Measurements from ENCODE around the gene NQO1.
"Not testable (repeated sequence)": the region's sequence is repeated elsewhere in the genome, so short reads cannot be mapped to it uniquely, and the experiment has no call there.

Gene NQO1

GRCh38 chr16:69726313-69727060 is at the start of gene NQO1:
Gene NQO1 (minus strand): TSS chr16:69726560. CDS start chr16:69726439, 121 bp downstream.
- DNase-seq, result peak; percentile 54 to 95 (median 85)

GRCh38 chr16:69775563-69775962 is 49.2 kb upstream of the NQO1 start:
- no peak for DNase-seq

GRCh38 chr16:69773260-69773947 is 47.0 kb upstream of the NQO1 start:
- DNase-seq, result no peak

GRCh38 chr16:69771651-69771967 is 45.2 kb upstream of the NQO1 start:
- DNase-seq, result no peak

GRCh38 chr16:69769404-69769803 is 43.0 kb upstream of the NQO1 start:
- no peak for DNase-seq

- no peak for DNase-seq
Measured at GRCh38 chr16:69768666-69769065, 42.3 kb upstream of the NQO1 start.

- DNase-seq, result no peak
Measured at GRCh38 chr16:69767459-69768229, 41.3 kb upstream of the NQO1 start.

GRCh38 chr16:69763599-69763942 is 37.2 kb upstream of the NQO1 start:
- no peak for DNase-seq

- no peak for DNase-seq
Measured at GRCh38 chr16:69762814-69763598, 36.6 kb upstream of the NQO1 start.

GRCh38 chr16:69761983-69762813 is 35.8 kb upstream of the NQO1 start, which contains the start of gene WWP2:
Gene WWP2 (plus strand): TSS chr16:69762332. CDS start chr16:69787011, 24,679 bp downstream.
- DNase-seq, result peak in 55 of 58 donors; percentile 28 to 89 (median 69)

- not testable (repeated sequence) for DNase-seq
Measured at GRCh38 chr16:69757375-69757774, 31.0 kb upstream of the NQO1 start.

- DNase-seq, result no peak
Measured at GRCh38 chr16:69756705-69757104, 30.3 kb upstream of the NQO1 start.

GRCh38 chr16:69754469-69755310 is 28.3 kb upstream of the NQO1 start, which contains the start of gene NOB1:
Gene NOB1 (minus strand): TSS chr16:69754926. CDS start chr16:69754910, 16 bp downstream.
- DNase-seq, result peak; percentile 59 to 98 (median 94)

- no peak for DNase-seq
Measured at GRCh38 chr16:69754143-69754468, 27.7 kb upstream of the NQO1 start.

GRCh38 chr16:69748694-69749345 is 22.5 kb upstream of the NQO1 start:
- no peak for DNase-seq

- DNase-seq, result no peak
Measured at GRCh38 chr16:69747115-69747514, 20.8 kb upstream of the NQO1 start.

GRCh38 chr16:69745959-69746358 is 19.6 kb upstream of the NQO1 start:
- DNase-seq, result no peak

GRCh38 chr16:69745232-69745612 is 18.9 kb upstream of the NQO1 start:
- no peak for DNase-seq

All from anterior cingulate cortex (tissue), 58 donors.